ENCODE results near the gene ALKAL2. TPM values are rescaled to one million over a fixed set of nuclear protein-coding genes. Genes with fewer than 3 reads are reported as not detected.

The ALKAL2 gene
- total and polyA plus RNA-seq, 2 of the 13 experiments (the other 11 are each of a cell fraction or from before 2014, with no cell fraction given), result 0.22 to 1.7 TPM

- TF ChIP-seq SMYD3 (CRISPR knock-in tag; IDR thresholded peaks at IDR 0.05) (peak; percentile 98), HMGA1 (CRISPR knock-in tag; conservative IDR thresholded peaks at IDR 0.05) (no peak), MTA3 (CRISPR knock-in tag; IDR thresholded peaks at IDR 0.05) (no peak), SP140L (CRISPR knock-in tag; IDR thresholded peaks at IDR 0.05; ENCODE audit: borderline replicate concordance) (peak; percentile 76; the same call in 1 of the 2 replicates), ATF5 (CRISPR knock-in tag; IDR thresholded peaks at IDR 0.05; ENCODE audit: low read depth) (no peak), SNRNP70 (IDR thresholded peaks at IDR 0.05; ENCODE audit: low read depth, low read length) (no peak), ZNF354B (CRISPR knock-in tag; IDR thresholded peaks at IDR 0.05) (peak; percentile 76; the same call in 1 of the 2 replicates), U2AF2 (IDR thresholded peaks at IDR 0.05; ENCODE audit: low read depth, low read length) (no peak), REPIN1 (CRISPR knock-in tag; IDR thresholded peaks at IDR 0.05; ENCODE audit: borderline replicate concordance, low read depth) (peak; percentile 99), ZNF350 (CRISPR knock-in tag; IDR thresholded peaks at IDR 0.05; ENCODE audit: borderline replicate concordance, low read depth) (peak; percentile 90), HIVEP1 (CRISPR knock-in tag; IDR thresholded peaks at IDR 0.05) (peak; percentile 84), ZFP36L2 (CRISPR knock-in tag; IDR thresholded peaks at IDR 0.05) (peak; percentile 76; the same call in 1 of the 2 replicates), ZNF790 (CRISPR knock-in tag; IDR thresholded peaks at IDR 0.05; ENCODE audit: borderline replicate concordance) (no peak; the same call in 1 of the 2 replicates), RARG (CRISPR knock-in tag; IDR thresholded peaks at IDR 0.05; ENCODE audit: low read depth) (no peak), HNRNPUL1 (IDR thresholded peaks at IDR 0.05; ENCODE audit: low read depth, low read length) (no peak), ZC3H4 (CRISPR knock-in tag; IDR thresholded peaks at IDR 0.05; ENCODE audit: borderline replicate concordance) (no peak), RCOR2 (CRISPR knock-in tag; IDR thresholded peaks at IDR 0.05) (peak; percentile 100), MED8 (CRISPR knock-in tag; IDR thresholded peaks at IDR 0.05; ENCODE audit: insufficient replicate concordance) (peak; percentile 98), ZNF746 (CRISPR knock-in tag; IDR thresholded peaks at IDR 0.05) (peak; percentile 80; the same call in 1 of the 2 replicates), ZNF205 (CRISPR knock-in tag; IDR thresholded peaks at IDR 0.05) (peak; percentile 94), ZMAT5 (CRISPR knock-in tag; IDR thresholded peaks at IDR 0.05; ENCODE audit: borderline replicate concordance, low read depth) (no peak), ERF (CRISPR knock-in tag; IDR thresholded peaks at IDR 0.05) (peak; percentile 100), ZNF530 (CRISPR knock-in tag; IDR thresholded peaks at IDR 0.05; ENCODE audit: low read depth) (no peak), ZNF333 (CRISPR knock-in tag; IDR thresholded peaks at IDR 0.05; ENCODE audit: borderline replicate concordance) (no peak), CEBPG (CRISPR knock-in tag; IDR thresholded peaks at IDR 0.05) (peak; percentile 91), IRF2 (CRISPR knock-in tag; IDR thresholded peaks at IDR 0.05) (peak; percentile 100), BRCA1 (CRISPR knock-in tag; IDR thresholded peaks at IDR 0.05) (peak; percentile 59; the same call in 1 of the 2 replicates), KLF9 (CRISPR knock-in tag; IDR thresholded peaks at IDR 0.05; ENCODE audit: low read depth) (peak; percentile 97), ZZZ3 (CRISPR knock-in tag; IDR thresholded peaks at IDR 0.05; ENCODE audit: borderline replicate concordance) (no peak), ZNF724P (CRISPR knock-in tag; IDR thresholded peaks at IDR 0.05; ENCODE audit: borderline replicate concordance) (peak; percentile 88; the same call in 1 of the 2 replicates), KDM4B (CRISPR knock-in tag; IDR thresholded peaks at IDR 0.05) (peak; percentile 99)
These were observed 27.3 kb downstream of the ALKAL2 start (continued) for GRCh38 chr2:260507-261161.

Measured in HepG2 (cell line).